Iris pigment epithelial cell (primary cell): ENCODE measurements around the gene ISCU.
"Not testable (repeated sequence)": the region's sequence is repeated elsewhere in the genome, so short reads cannot be mapped to it uniquely, and the experiment has no call there.

ENCODE experiments used
- DNase-seq: peaks from one replicate; pipeline ENCODE4 v3.0.0-alpha.2; 2011; ENCODE audit warnings: low read depth

Gene ISCU

GRCh38 chr12:108570743-108571608 lies 8.6 kb downstream of the ISCU start:
- DNase-seq: peak; percentile 51

GRCh38 chr12:108571609-108572165 lies 9.3 kb downstream of the ISCU start:
- DNase-seq: no peak

GRCh38 chr12:108572166-108572790 lies 9.9 kb downstream of the ISCU start:
- peak; percentile 21 for DNase-seq

GRCh38 chr12:108573317-108573716 lies 10.9 kb downstream of the ISCU start:
- no peak for DNase-seq

- DNase-seq: not testable (repeated sequence)
Measured at GRCh38 chr12:108574276-108574675, 11.9 kb downstream of the ISCU start.

GRCh38 chr12:108575199-108575912 lies 13.0 kb downstream of the ISCU start:
- no peak for DNase-seq

GRCh38 chr12:108576660-108577234 lies 14.4 kb downstream of the ISCU start:
- no peak for DNase-seq

- DNase-seq: no peak
Measured at GRCh38 chr12:108577458-108577857, 15.1 kb downstream of the ISCU start.

- no peak for DNase-seq
Measured at GRCh38 chr12:108578264-108578663, 15.9 kb downstream of the ISCU start.

GRCh38 chr12:108578813-108579212 lies 16.4 kb downstream of the ISCU start:
- DNase-seq: no peak

GRCh38 chr12:108580531-108580930 lies 18.1 kb downstream of the ISCU start:
- peak; percentile 57 for DNase-seq

GRCh38 chr12:108581311-108582227 lies 19.2 kb downstream of the ISCU start:
- no peak for DNase-seq

GRCh38 chr12:108582509-108582908 lies 20.1 kb downstream of the ISCU start:
- no peak for DNase-seq

GRCh38 chr12:108582978-108583770 lies 20.8 kb downstream of the ISCU start:
- no peak for DNase-seq

GRCh38 chr12:108583991-108584390 lies 21.6 kb downstream of the ISCU start:
- DNase-seq: no peak

GRCh38 chr12:108584456-108585065 lies 22.2 kb downstream of the ISCU start:
- no peak for DNase-seq

- no peak for DNase-seq
Measured at GRCh38 chr12:108585864-108586263, 23.5 kb downstream of the ISCU start.

GRCh38 chr12:108586306-108586705 lies 23.9 kb downstream of the ISCU start:
- DNase-seq: no peak

GRCh38 chr12:108587826-108588225 lies 25.4 kb downstream of the ISCU start:
- DNase-seq: no peak
